Measurements from ENCODE around the gene DAAM1. TPM values are rescaled to one million over a fixed set of nuclear protein-coding genes. Genes with fewer than 3 reads are reported as not detected.

Gene DAAM1
- total RNA-seq, 1 experiment from 2014 or later = 13.3 TPM

- TF ChIP-seq REST (IDR thresholded peaks at IDR 0.05; ENCODE audit: insufficient read depth in 1 of 2, low read depth in 2 of 2, low read length in 1 of 2) = no peak
- no peak for TF ChIP-seq SIN3A (IDR thresholded peaks at IDR 0.05; ENCODE audit: borderline replicate concordance, insufficient read depth, low read depth, low read length)
- TF ChIP-seq CTCF (IDR thresholded peaks at IDR 0.05) = no peak
- no peak for TF ChIP-seq TCF7L2 (IDR thresholded peaks at IDR 0.05; ENCODE audit: low read depth, low read length)
- TF ChIP-seq POLR2AphosphoS5 (IDR thresholded peaks at IDR 0.05; ENCODE audit: low read depth, low read length) = no peak
- POLR2A ChIA-PET = no interaction called here
These were observed 111.3 kb downstream of the DAAM1 start for GRCh38 chr14:59299731-59300130.

GRCh38 chr14:59301354-59301753, 112.9 kb downstream of the DAAM1 start:
- H3K27ac ChIP-seq (ENCODE audit: low read length) = no peak overlapping the region
- ChIA-PET CTCF (interaction anchor here (0.5 kb wide), 1 partner anchor 58 kb away, joined by 3 read pairs; no protein-coding TSS in a partner anchor), POLR2A (no interaction called here)
- no peak for DNase-seq (ENCODE audit: low read depth, low spot score)
- in situ Hi-C loops (cut with HindIII; ENCODE audit: low pct_unique_long_range_greater_than_20kb, low sequenced_read_pairs) = no loop called here
- no TSS peak for BruUV-seq (replicated peaks)
- TF ChIP-seq SIN3A (IDR thresholded peaks at IDR 0.05; ENCODE audit: borderline replicate concordance, insufficient read depth, low read depth, low read length) (no peak), REST (IDR thresholded peaks at IDR 0.05; ENCODE audit: insufficient read depth in 1 of 2, low read depth in 2 of 2, low read length in 1 of 2) (no peak), CTCF (IDR thresholded peaks at IDR 0.05) (no peak), TCF7L2 (IDR thresholded peaks at IDR 0.05; ENCODE audit: low read depth, low read length) (no peak), POLR2AphosphoS5 (IDR thresholded peaks at IDR 0.05; ENCODE audit: low read depth, low read length) (no peak)
- no peak for ATAC-seq
- H3K4me1 ChIP-seq (ENCODE audit: control insufficient read depth, insufficient read depth, low read length) = no peaks in the 10 kb centered on the region
- H3K9me3 ChIP-seq (ENCODE audit: control insufficient read depth, insufficient read depth, low read depth, low read length) = no peaks in the 10 kb centered on the region
- no peak overlapping the region for H3K4me3 ChIP-seq (ENCODE audit: low read depth in 2 of 2, low read length in 2 of 2)
- intact Hi-C loops (cut with micrococcal nuclease; ENCODE audit: unreplicated experiment) = no loop called here
- no peaks in the 10 kb centered on the region for H3K36me3 ChIP-seq (ENCODE audit: control insufficient read depth, insufficient read depth, low read length)
- H3K27me3 ChIP-seq (ENCODE audit: control insufficient read depth, insufficient read depth, low read length) = no peaks in the 10 kb centered on the region

More at GRCh38 chr14:59299731-59300130, 111.3 kb downstream of the DAAM1 start:
- Histone ChIP-seq H3K36me3 (ENCODE audit: control insufficient read depth, insufficient read depth, low read length) (no peaks in the 10 kb centered on the region), H3K4me1 (ENCODE audit: control insufficient read depth, insufficient read depth, low read length) (no peaks in the 10 kb centered on the region), H3K9me3 (ENCODE audit: control insufficient read depth, insufficient read depth, low read depth, low read length) (no peaks in the 10 kb centered on the region), H3K4me3 (ENCODE audit: low read depth in 2 of 2, low read length in 2 of 2) (no peak overlapping the region), H3K27ac (ENCODE audit: low read length) (no peak overlapping the region), H3K27me3 (ENCODE audit: control insufficient read depth, insufficient read depth, low read length) (no peaks in the 10 kb centered on the region)
- CTCF ChIA-PET = no interaction called here
- intact Hi-C loops (cut with micrococcal nuclease; ENCODE audit: unreplicated experiment) = no loop called here
- in situ Hi-C loops (cut with HindIII; ENCODE audit: low pct_unique_long_range_greater_than_20kb, low sequenced_read_pairs) = no loop called here
- BruUV-seq (replicated peaks) = no TSS peak
- DNase-seq (ENCODE audit: low read depth, low spot score) = no peak
- ATAC-seq = no peak

Measured in Panc1 (cell line).